HPDE6-E6E7 (cell line): ENCODE measurements around the gene C2orf49.

Experiments used
- DNase-seq: peaks from one replicate; pipeline ENCODE4 v3.0.0; 2011; ENCODE audit warnings: missing footprints; ENCODE audit errors: extremely low spot score

The C2orf49 gene

GRCh38 chr2:105337122-105338019, at the start of gene C2orf49:
Gene C2orf49 (plus strand): TSS chr2:105337540. CDS start chr2:105337588, 48 bp downstream.
- no peak for DNase-seq

- peak; percentile 23 for DNase-seq
These were observed 49.6 kb upstream of the C2orf49 start for GRCh38 chr2:105287692-105288091.

- DNase-seq: no peak
These were observed 49.2 kb upstream of the C2orf49 start for GRCh38 chr2:105288133-105288532.

- no peak for DNase-seq
These were observed 46.2 kb upstream of the C2orf49 start for GRCh38 chr2:105290981-105291660.

- DNase-seq: no peak
These were observed 45.4 kb upstream of the C2orf49 start for GRCh38 chr2:105291981-105292380.

GRCh38 chr2:105294046-105294445, 43.3 kb upstream of the C2orf49 start:
- no peak for DNase-seq

GRCh38 chr2:105294844-105295481, 42.4 kb upstream of the C2orf49 start:
- DNase-seq: peak; percentile 60

- no peak for DNase-seq
These were observed 41.2 kb upstream of the C2orf49 start for GRCh38 chr2:105296017-105296611.

- no peak for DNase-seq
These were observed 40.1 kb upstream of the C2orf49 start for GRCh38 chr2:105297216-105297615.

GRCh38 chr2:105298017-105298416, 39.3 kb upstream of the C2orf49 start:
- no peak for DNase-seq

GRCh38 chr2:105299290-105299689, 38.0 kb upstream of the C2orf49 start:
- DNase-seq: no peak

- no peak for DNase-seq
These were observed 35.7 kb upstream of the C2orf49 start for GRCh38 chr2:105301646-105302045.

- DNase-seq: no peak
These were observed 30.2 kb upstream of the C2orf49 start for GRCh38 chr2:105307146-105307545.

- no peak for DNase-seq
These were observed 29.8 kb upstream of the C2orf49 start for GRCh38 chr2:105307550-105307949.

GRCh38 chr2:105307962-105308361, 29.4 kb upstream of the C2orf49 start:
- DNase-seq: no peak

GRCh38 chr2:105308382-105309146, 28.8 kb upstream of the C2orf49 start:
- DNase-seq: no peak

GRCh38 chr2:105309147-105309545, 28.2 kb upstream of the C2orf49 start:
- no peak for DNase-seq

GRCh38 chr2:105313877-105314276, 23.5 kb upstream of the C2orf49 start:
- DNase-seq: no peak

- no peak for DNase-seq
These were observed 22.0 kb upstream of the C2orf49 start for GRCh38 chr2:105315314-105315713.

- DNase-seq: no peak
These were observed 19.4 kb upstream of the C2orf49 start for GRCh38 chr2:105317937-105318336.

GRCh38 chr2:105320651-105321215, 16.6 kb upstream of the C2orf49 start:
- DNase-seq: no peak
